Measurements from ENCODE around the gene CHST11.

GRCh38 chr12:104407922-104408321 lies 48.8 kb upstream of the CHST11 start:
- no peak for TF ChIP-seq CTCF (conservative IDR thresholded peaks at IDR 0.05 in 1 of 2, IDR thresholded peaks at IDR 0.05 in 1 of 2; ENCODE audit: extremely low read depth in 1 of 2, insufficient read depth in 1 of 2, low read depth in 1 of 2, low read length in 2 of 2)
- no peak for TF ChIP-seq EZH2 (IDR thresholded peaks at IDR 0.05; ENCODE audit: borderline replicate concordance, low read length)
